ELF-1 (cell line): ENCODE data around the gene LANCL2.

Experiments
- DNase-seq: peaks from one replicate; pipeline ENCODE4 v3.0.0-alpha.2; 2016; ENCODE audit warnings: low read depth, low spot score

The LANCL2 gene

GRCh38 chr7:55438085-55438756, 73.1 kb downstream of the LANCL2 start:
- DNase-seq: no peak

- no peak for DNase-seq
Measured at GRCh38 chr7:55438757-55439525, 73.8 kb downstream of the LANCL2 start.

GRCh38 chr7:55439627-55440026, 74.5 kb downstream of the LANCL2 start:
- peak; percentile 18 for DNase-seq

GRCh38 chr7:55440040-55440690, 75.0 kb downstream of the LANCL2 start:
- no peak for DNase-seq

- no peak for DNase-seq
Measured at GRCh38 chr7:55441002-55441401, 75.9 kb downstream of the LANCL2 start.

GRCh38 chr7:55441774-55442522, 76.8 kb downstream of the LANCL2 start:
- DNase-seq: no peak

- no peak for DNase-seq
Measured at GRCh38 chr7:55444786-55445185, 79.6 kb downstream of the LANCL2 start.

- DNase-seq: no peak
Measured at GRCh38 chr7:55448526-55448925, 83.4 kb downstream of the LANCL2 start.

- no peak for DNase-seq
Measured at GRCh38 chr7:55449205-55449991, 84.3 kb downstream of the LANCL2 start.

GRCh38 chr7:55449992-55450535, 84.9 kb downstream of the LANCL2 start:
- no peak for DNase-seq

GRCh38 chr7:55452971-55453370, 87.8 kb downstream of the LANCL2 start:
- no peak for DNase-seq

- no peak for DNase-seq
Measured at GRCh38 chr7:55457801-55458200, 92.7 kb downstream of the LANCL2 start.

- DNase-seq: no peak
Measured at GRCh38 chr7:55458351-55458750, 93.2 kb downstream of the LANCL2 start.

- no peak for DNase-seq
Measured at GRCh38 chr7:55463686-55464262, 98.6 kb downstream of the LANCL2 start.

GRCh38 chr7:55464422-55464821, 99.3 kb downstream of the LANCL2 start:
- no peak for DNase-seq

GRCh38 chr7:55465691-55466090, 100.6 kb downstream of the LANCL2 start:
- DNase-seq: no peak

GRCh38 chr7:55467047-55467593, 102.0 kb downstream of the LANCL2 start:
- DNase-seq: no peak

GRCh38 chr7:55468495-55468894, 103.4 kb downstream of the LANCL2 start:
- no peak for DNase-seq

GRCh38 chr7:55469271-55469681, 104.1 kb downstream of the LANCL2 start:
- no peak for DNase-seq

GRCh38 chr7:55469721-55470120, 104.6 kb downstream of the LANCL2 start:
- no peak for DNase-seq
